ENCODE data around the gene TCF21. TPM values are rescaled to one million over a fixed set of nuclear protein-coding genes. Genes with fewer than 3 reads are reported as not detected.

Gene TCF21
- total RNA-seq, 1 donor from 2014 or later, result not detected

DNA sequence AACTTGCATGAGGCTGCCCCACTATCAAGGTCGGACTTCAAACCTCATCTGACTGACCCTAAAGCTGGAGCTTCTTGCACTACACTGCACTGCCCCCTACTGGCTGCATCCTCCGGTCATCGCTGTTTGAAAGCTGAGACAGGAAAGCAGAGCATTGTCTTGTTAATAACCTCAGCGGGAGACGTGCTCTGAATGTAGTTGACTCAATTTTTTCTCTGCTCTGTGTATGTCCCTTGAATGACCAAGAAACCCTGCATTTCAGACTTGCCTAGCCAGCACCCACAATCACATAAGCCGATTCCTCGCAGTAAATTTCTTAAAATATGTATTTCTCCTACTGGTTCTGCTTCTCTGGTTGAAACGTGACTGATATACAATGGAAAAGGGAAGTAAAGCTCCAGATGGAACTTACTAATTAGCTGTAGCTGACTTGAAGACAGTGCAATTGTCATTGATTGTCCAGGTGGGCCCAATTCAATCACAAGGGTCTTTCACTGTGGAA, 27.8 kb downstream of the TCF21 start:
- DNase-seq (ENCODE audit: low spot score, unreplicated experiment), result peak; percentile 83
- no peak overlapping the region for H3K4me3 Mint-ChIP-seq (ENCODE audit: low read depth)
- peaks cover 11% of the 10 kb centered on the region for H3K9me3 Mint-ChIP-seq (ENCODE audit: low read depth)
- no peaks in the 10 kb centered on the region for H3K36me3 Mint-ChIP-seq (ENCODE audit: insufficient read depth)
- no peaks in the 10 kb centered on the region for H3K4me1 Mint-ChIP-seq (ENCODE audit: low read depth)
- H3K27ac Mint-ChIP-seq, result no peak overlapping the region
- TF ChIP-seq, protein P1, sequence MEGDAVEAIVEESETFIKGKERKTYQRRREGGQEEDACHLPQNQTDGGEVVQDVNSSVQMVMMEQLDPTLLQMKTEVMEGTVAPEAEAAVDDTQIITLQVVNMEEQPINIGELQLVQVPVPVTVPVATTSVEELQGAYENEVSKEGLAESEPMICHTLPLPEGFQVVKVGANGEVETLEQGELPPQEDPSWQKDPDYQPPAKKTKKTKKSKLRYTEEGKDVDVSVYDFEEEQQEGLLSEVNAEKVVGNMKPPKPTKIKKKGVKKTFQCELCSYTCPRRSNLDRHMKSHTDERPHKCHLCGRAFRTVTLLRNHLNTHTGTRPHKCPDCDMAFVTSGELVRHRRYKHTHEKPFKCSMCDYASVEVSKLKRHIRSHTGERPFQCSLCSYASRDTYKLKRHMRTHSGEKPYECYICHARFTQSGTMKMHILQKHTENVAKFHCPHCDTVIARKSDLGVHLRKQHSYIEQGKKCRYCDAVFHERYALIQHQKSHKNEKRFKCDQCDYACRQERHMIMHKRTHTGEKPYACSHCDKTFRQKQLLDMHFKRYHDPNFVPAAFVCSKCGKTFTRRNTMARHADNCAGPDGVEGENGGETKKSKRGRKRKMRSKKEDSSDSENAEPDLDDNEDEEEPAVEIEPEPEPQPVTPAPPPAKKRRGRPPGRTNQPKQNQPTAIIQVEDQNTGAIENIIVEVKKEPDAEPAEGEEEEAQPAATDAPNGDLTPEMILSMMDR (IDR thresholded peaks at IDR 0.05; ENCODE audit: unreplicated experiment), result peak; percentile 97
- H3K27me3 Mint-ChIP-seq, result peaks cover 16% of the 10 kb centered on the region

DNA sequence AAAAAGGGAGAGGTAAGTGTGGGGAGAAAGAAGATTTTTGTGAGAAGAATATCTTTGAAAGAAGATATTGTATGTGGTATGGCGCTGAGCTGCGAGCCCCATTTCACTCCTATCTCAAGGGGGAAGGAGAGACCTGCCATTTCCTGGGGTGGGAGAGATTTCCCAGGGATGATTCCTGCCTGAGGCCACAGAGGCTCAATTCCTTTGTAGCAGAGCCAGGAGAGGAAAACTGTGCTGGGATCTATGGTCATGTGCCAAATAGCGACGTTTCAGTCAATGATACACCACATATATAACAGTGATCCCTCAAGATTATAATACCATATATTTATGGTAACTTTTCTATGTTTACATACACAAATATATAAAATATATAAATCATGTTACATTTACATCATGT, 28.9 kb downstream of the TCF21 start:
- Mint-ChIP-seq H3K36me3 (ENCODE audit: insufficient read depth) (no peaks in the 10 kb centered on the region), H3K4me1 (ENCODE audit: low read depth) (no peaks in the 10 kb centered on the region)

DNA sequence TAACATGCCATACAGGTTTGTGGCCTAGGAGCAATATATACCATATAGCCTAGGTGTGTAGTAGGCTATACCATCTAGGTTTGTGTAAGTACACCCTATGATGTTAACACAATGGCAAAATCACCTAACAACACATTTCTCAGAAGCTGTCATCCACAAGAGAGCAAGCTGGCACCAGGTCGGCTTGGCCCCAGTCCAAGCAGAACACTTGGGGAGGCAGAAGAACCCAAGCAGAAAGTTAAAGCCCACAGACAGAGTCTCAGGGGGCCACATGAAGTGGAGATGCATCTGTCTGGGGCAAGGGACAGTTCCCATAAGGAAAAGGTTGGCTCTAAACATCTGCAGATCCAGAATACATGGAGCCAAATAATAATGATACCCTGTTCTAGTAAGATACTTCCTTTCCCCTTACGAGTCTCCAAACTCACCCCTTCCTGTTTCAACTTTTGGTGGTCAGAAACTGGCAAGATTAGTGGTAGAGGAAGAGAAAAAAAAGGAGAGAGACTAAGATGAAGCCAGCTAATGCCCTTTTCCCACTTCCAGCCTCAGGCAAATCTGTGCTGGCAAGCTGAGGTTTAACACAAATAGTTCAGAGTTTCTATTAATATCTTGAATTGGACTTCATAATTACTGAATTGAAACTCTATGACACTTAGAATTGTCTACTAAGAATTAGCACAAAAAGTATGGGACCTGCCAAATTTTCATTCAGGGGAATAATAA, 29.5 kb downstream of the TCF21 start:
- no peaks in the 10 kb centered on the region for H3K36me3 Mint-ChIP-seq (ENCODE audit: insufficient read depth)
- H3K4me3 Mint-ChIP-seq (ENCODE audit: low read depth), result no peak overlapping the region
- H3K27me3 Mint-ChIP-seq, result peaks cover 16% of the 10 kb centered on the region
- peaks cover 9% of the 10 kb centered on the region for H3K9me3 Mint-ChIP-seq (ENCODE audit: low read depth)
- DNase-seq (ENCODE audit: low spot score, unreplicated experiment), result no peak
- no peak overlapping the region for H3K27ac Mint-ChIP-seq
- TF ChIP-seq, protein P1 (IDR thresholded peaks at IDR 0.05; ENCODE audit: unreplicated experiment), result no peak
- H3K4me1 Mint-ChIP-seq (ENCODE audit: low read depth), result no peaks in the 10 kb centered on the region

More for the DNA sequence above, 28.9 kb downstream of the TCF21 start:
- Mint-ChIP-seq H3K27ac (no peak overlapping the region), H3K4me3 (ENCODE audit: low read depth) (no peak overlapping the region), H3K9me3 (ENCODE audit: low read depth) (peaks cover 11% of the 10 kb centered on the region), H3K27me3 (peaks cover 16% of the 10 kb centered on the region)
- TF ChIP-seq, protein P1 (IDR thresholded peaks at IDR 0.05; ENCODE audit: unreplicated experiment), result no peak
- no peak for DNase-seq (ENCODE audit: low spot score, unreplicated experiment)

DNA sequence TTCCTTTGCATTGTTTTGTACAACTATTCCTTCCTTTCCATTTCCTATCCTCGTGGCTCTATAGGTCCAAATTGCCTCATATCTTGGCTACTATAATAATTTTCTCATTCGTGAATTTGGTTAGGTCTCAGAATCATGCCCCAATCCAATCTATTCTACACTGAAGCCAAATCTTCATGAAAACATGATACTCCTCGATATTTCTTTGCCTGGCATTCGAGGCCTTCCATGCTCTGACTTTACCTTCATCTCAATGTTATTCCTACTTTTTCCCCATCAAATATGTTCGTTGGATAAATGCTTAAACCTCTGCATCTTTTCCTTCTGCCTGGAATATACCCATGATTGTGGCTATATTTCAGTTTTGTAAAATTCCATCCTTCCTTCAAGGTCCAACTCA, 30.4 kb downstream of the TCF21 start:
- TF ChIP-seq, protein P1 (IDR thresholded peaks at IDR 0.05; ENCODE audit: unreplicated experiment), result no peak
- no peak for DNase-seq (ENCODE audit: low spot score, unreplicated experiment)
- Mint-ChIP-seq H3K27me3 (peaks cover 20% of the 10 kb centered on the region), H3K36me3 (ENCODE audit: insufficient read depth) (no peaks in the 10 kb centered on the region), H3K27ac (no peak overlapping the region), H3K4me3 (ENCODE audit: low read depth) (no peak overlapping the region), H3K9me3 (ENCODE audit: low read depth) (peaks cover under 1% of the 10 kb centered on the region), H3K4me1 (ENCODE audit: low read depth) (peaks cover 2% of the 10 kb centered on the region)

DNA sequence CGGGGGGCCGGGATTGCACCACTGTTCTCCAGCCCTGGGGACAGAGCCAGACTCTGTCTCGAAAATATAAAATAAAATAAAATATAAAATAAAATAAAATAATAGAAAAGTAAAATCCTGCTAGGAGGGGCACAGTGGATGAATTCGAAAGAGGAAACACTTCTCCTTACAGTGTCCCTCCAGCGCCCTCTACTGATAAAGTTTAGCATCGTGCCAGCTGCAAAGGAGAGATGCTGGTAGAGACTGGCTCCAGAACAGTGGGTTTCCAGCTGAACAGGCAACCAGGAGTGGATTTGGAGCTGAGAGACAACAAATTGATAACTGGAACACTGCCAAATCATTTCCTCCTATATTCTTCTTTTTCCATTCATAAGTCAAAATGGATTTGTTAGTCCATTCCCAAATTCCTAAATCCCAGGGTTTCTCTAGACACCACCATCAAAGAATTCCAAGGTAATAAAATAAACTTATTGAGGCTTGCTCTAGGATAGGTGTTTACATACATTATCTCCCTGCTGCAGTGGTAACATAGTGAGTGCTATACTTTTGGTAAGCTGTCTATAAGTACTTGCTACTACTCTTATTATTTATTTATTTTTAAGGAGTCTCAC, 32.4 kb downstream of the TCF21 start:
- DNase-seq (ENCODE audit: low spot score, unreplicated experiment), result peak; percentile 47
- Mint-ChIP-seq H3K9me3 (ENCODE audit: low read depth) (no peaks in the 10 kb centered on the region), H3K27ac (no peak overlapping the region), H3K27me3 (peaks cover 17% of the 10 kb centered on the region), H3K4me3 (ENCODE audit: low read depth) (no peak overlapping the region), H3K4me1 (ENCODE audit: low read depth) (peaks cover 2% of the 10 kb centered on the region), H3K36me3 (ENCODE audit: insufficient read depth) (no peaks in the 10 kb centered on the region)
- TF ChIP-seq, protein P1 (IDR thresholded peaks at IDR 0.05; ENCODE audit: unreplicated experiment), result peak; percentile 80
